SU-DHL-6 (cell line): ENCODE measurements around the gene CUL9.

Experiments
- CTCF ChIP-seq: fragments of 200-600 bp; sonication (generic); IDR thresholded peaks from one replicate; pipeline ENCODE4 v1.5.1; 2017; ENCODE audit warnings: antibody characterized with exemption, mild to moderate bottlenecking, low read length, moderate library complexity; ENCODE audit not compliant: insufficient read depth, poor library complexity, severe bottlenecking
- EZH2phosphoT487 ChIP-seq: fragments of 200-600 bp; sonication (generic), shearing (Covaris generic); conservative IDR thresholded peaks from 2 replicates; pipeline ENCODE4 v1.6.1; 2018; ENCODE audit warnings: mild to moderate bottlenecking, antibody characterized with exemption, low read length, moderate library complexity, mixed read lengths

- TF ChIP-seq CTCF, result no peak
- no peak for TF ChIP-seq EZH2phosphoT487
Measured at GRCh38 chr6:43221046-43221972, 39.3 kb downstream of the CUL9 start.
